AG04450 (cell line): Measurements from ENCODE around the gene EAPP. TPM values are rescaled to one million over a fixed set of nuclear protein-coding genes. Genes with fewer than 3 reads are reported as not detected.
A peak's percentile ranks its signal among the peaks of the same experiment; 100 is the strongest.

Experiments used
- CTCF ChIA-PET: fragments of 300-600, 350-600 bp; formaldehyde crosslinking; extraction: SDS; loops from one replicate; lab custom pipeline; 2022; ENCODE audit warnings: antibody characterized with exemption, inconsistent platforms; lab: Charles Lee
- POLR2A ChIA-PET: fragments of 350-600 bp; formaldehyde crosslinking; extraction: SDS; loops from one replicate; lab custom pipeline; 2021; ENCODE audit warnings: antibody characterized with exemption, inconsistent platforms; lab: Yijun Ruan, JAX
- DNase-seq: peaks from one replicate; pipeline ENCODE4 v3.0.0-alpha.2; 2011; ENCODE audit warnings: low read depth, low spot score
- H3K27ac ChIP-seq: one replicate; pipeline ENCODE4 v1.5.1; 2012; ENCODE audit warnings: low read depth, low read length, control low read depth
- H3K27me3 ChIP-seq: one replicate; pipeline ENCODE4 v1.6.0; 2012; ENCODE audit warnings: low read length; ENCODE audit not compliant: control insufficient read depth, insufficient read depth
- H3K4me3 ChIP-seq: 2 replicates; pipeline ENCODE4 v1.5.1; 2011; ENCODE audit warnings: mild to moderate bottlenecking, low read depth, low read length, control low read depth
- H3K9me3 ChIP-seq: 2 replicates; pipeline ENCODE4 v1.5.1; 2012; ENCODE audit warnings: low read length; ENCODE audit not compliant: control insufficient read depth, insufficient read depth
- polyA plus RNA-seq: library from polyadenylated mRNA; depleted of rRNA; stranded (reverse); fragments of >200 nt; gene quantifications from 2 replicates; pipeline ENCODE4 v1.2.3, GENCODE V29; 2011
- TF ChIP-seq, protein P1 (sequence below): IDR thresholded peaks from 2 replicates; pipeline ENCODE4 v1.5.1; 2011; ENCODE audit warnings: low read depth, low read length, control low read depth, inconsistent platforms

EAPP gene
- polyA plus RNA-seq, 1 experiment: 66.8 TPM

DNA sequence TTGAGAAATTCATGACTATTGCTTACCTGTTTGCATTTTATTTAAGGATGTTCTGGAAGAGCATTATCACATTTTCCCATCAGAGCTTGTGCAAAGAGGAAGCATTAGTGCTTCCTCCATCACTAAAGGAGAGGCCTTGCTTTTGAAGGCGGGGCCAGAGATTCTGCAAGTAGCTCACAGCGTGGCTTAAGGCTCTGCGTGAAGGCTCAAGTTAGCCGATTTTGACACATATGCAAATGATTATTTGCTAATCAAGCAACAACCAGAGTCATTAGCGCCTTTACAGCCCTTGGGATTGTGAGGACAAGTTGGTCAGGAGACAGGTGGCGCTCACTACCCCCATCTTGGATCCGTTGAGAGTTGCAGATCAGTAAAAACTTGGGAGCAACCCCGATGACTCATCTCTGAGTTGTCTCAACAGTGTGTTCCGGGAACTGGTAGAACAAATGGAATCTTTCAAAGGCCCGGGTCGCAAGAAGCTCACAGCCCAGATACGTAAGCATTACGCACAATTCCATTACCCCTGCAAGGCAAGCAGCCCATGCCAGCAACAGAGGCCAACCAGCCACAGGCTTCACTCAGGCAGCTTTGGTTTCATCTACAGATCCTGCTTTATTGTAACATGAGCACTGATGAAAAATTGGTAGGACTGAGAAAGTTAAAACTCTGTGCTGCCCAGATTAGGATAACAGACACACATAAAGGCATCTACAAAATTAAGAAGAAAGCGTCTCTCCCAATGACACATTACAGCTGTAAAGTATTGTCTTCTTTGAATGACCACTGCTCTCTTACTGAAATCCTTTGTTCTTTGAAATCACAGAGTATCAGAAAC, 42.6 kb downstream of the EAPP start:
- Histone ChIP-seq H3K4me3 (no peak overlapping the region; the same call in 1 of the 2 replicates), H3K27me3 (no peaks in the 10 kb centered on the region), H3K9me3 (no peaks in the 10 kb centered on the region), H3K27ac (peak overlapping the region; percentile 96)
- TF ChIP-seq, protein P1, sequence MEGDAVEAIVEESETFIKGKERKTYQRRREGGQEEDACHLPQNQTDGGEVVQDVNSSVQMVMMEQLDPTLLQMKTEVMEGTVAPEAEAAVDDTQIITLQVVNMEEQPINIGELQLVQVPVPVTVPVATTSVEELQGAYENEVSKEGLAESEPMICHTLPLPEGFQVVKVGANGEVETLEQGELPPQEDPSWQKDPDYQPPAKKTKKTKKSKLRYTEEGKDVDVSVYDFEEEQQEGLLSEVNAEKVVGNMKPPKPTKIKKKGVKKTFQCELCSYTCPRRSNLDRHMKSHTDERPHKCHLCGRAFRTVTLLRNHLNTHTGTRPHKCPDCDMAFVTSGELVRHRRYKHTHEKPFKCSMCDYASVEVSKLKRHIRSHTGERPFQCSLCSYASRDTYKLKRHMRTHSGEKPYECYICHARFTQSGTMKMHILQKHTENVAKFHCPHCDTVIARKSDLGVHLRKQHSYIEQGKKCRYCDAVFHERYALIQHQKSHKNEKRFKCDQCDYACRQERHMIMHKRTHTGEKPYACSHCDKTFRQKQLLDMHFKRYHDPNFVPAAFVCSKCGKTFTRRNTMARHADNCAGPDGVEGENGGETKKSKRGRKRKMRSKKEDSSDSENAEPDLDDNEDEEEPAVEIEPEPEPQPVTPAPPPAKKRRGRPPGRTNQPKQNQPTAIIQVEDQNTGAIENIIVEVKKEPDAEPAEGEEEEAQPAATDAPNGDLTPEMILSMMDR: peak; percentile 40
- ChIA-PET CTCF (interaction anchor here (0.6 to 2.0 kb wide), 5 partner anchors 9 to 173 kb away, joined by 3 to 6 read pairs (median 4); no protein-coding TSS in a partner anchor), POLR2A (interaction anchor here (0.7 to 1.0 kb wide), 5 partner anchors 15 to 435 kb away, joined by 3 to 15 read pairs (median 3); partner anchors contain the start of gene SPTSSA)
- peak; percentile 98 for DNase-seq

DNA sequence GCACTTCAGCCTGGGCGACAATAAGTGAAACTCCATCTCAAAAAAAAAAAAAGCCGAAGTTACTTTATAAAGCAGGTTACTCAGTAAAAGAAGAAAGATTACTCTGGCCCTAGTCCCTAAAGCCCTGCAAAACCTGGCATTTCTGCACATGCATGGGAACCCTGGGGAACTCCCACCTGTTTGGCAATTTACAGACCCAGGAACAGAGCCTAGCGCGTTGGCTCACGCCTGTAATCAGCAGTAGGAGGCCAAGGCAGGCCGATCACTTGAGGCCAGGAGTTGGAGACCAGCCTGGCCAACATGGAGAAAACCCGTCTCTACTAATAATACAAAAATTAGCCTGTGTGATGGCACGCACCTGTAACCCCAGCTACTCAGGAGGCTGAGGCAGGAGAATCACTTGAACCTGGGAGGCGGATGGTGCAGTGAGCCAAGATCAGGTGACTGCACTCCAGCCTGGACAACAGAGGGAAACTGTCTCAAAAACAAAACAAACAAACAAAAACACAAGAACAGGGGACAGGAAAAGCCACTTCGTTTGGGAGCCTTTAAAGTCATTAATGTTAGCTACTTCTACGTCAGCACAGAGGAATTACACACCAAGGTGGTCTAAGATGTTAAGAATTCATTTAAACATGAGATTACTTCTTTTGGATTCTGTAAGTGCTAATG, 43.4 kb downstream of the EAPP start:
- no peak for DNase-seq
- Histone ChIP-seq H3K27me3 (no peaks in the 10 kb centered on the region), H3K9me3 (no peaks in the 10 kb centered on the region), H3K27ac (peak overlapping the region; percentile 31), H3K4me3 (no peak overlapping the region)
- CTCF ChIA-PET: interaction anchor here (1.0 to 2.0 kb wide), 4 partner anchors 9 to 173 kb away, joined by 3 to 6 read pairs (median 4); no protein-coding TSS in a partner anchor
- POLR2A ChIA-PET: interaction anchor here (1.0 kb wide), 3 partner anchors 15 to 59 kb away, joined by 3 to 15 read pairs (median 3); partner anchors contain the start of gene SPTSSA
- TF ChIP-seq, protein P1: no peak

DNA sequence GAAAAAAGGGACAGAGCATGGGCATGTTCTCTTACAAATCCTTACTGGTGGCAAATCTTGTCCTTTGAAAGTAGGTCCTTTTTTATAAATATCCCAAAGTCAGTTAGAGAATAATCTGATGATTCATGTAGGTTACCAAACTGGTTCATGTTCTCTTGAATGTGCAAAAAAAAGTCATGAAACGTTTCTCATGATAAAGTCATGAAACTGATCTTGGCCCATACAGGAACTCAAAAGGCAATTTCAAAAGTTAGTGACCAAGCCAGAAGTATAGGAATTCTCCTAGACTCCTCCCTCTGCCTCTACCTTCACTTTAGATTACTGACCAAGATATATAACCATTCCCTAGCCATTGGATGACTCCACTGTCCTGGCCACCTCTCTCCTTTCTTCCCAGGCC, 50.2 kb downstream of the EAPP start:
- Histone ChIP-seq H3K27me3 (no peaks in the 10 kb centered on the region), H3K9me3 (no peaks in the 10 kb centered on the region), H3K27ac (no peak overlapping the region), H3K4me3 (no peak overlapping the region)
- ChIA-PET POLR2A (no interaction called here), CTCF (no interaction called here)
- TF ChIP-seq, protein P1: no peak
- no peak for DNase-seq

DNA sequence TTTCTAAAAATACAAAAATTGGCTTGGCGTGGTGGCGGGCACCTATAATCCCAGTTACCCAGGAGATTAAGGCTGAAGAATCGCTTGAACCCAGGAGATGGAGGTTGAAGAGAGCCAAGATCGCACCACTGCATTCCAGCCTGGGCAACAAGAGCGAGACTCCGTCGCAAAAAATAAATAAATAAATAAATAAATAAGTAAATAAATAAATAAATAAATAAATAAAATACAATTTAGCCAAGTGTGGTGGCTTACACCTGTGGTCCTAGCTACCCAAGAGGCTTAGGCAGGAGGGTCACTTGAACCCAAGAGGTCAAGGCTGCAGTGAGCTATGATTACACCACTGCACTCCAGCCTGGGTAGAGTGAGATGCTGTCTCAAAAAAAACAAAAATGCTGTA, 51.0 kb downstream of the EAPP start:
- Histone ChIP-seq H3K27ac (no peak overlapping the region), H3K9me3 (no peaks in the 10 kb centered on the region), H3K27me3 (no peaks in the 10 kb centered on the region), H3K4me3 (no peak overlapping the region)
- no peak for DNase-seq
- CTCF ChIA-PET: no interaction called here
- POLR2A ChIA-PET: no interaction called here
- TF ChIP-seq, protein P1: no peak

DNA sequence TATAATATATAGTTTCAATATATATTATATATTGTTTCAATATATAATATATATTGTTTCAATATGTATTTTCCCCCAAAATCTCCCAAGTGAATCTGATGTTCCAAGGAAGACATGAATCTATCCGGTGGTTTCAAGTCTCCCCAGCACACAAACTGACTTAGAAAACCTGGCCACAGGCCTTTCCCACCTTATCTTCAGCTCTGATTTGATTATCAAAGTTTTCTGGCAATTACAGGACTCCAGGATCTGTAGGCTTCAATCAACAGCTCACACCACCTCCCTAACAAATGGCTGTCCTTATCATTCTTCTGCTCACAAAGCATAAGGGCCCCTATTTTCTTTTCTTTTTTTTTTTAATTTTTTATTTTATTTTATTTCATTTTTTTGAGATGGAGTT, 54.8 kb downstream of the EAPP start:
- ChIA-PET CTCF (no interaction called here), POLR2A (no interaction called here)
- H3K9me3 ChIP-seq: no peaks in the 10 kb centered on the region

More for the DNA sequence above, 54.8 kb downstream of the EAPP start:
- Histone ChIP-seq H3K27ac (no peak overlapping the region), H3K4me3 (no peak overlapping the region), H3K27me3 (no peaks in the 10 kb centered on the region)
- TF ChIP-seq, protein P1: no peak
- no peak for DNase-seq
